ENCODE measurements around the gene PRKCQ. TPM values are rescaled to one million over a fixed set of nuclear protein-coding genes. Genes with fewer than 3 reads are reported as not detected.

The PRKCQ gene
- total RNA-seq, 1 donor from 2014 or later = 0.15 TPM

DNA sequence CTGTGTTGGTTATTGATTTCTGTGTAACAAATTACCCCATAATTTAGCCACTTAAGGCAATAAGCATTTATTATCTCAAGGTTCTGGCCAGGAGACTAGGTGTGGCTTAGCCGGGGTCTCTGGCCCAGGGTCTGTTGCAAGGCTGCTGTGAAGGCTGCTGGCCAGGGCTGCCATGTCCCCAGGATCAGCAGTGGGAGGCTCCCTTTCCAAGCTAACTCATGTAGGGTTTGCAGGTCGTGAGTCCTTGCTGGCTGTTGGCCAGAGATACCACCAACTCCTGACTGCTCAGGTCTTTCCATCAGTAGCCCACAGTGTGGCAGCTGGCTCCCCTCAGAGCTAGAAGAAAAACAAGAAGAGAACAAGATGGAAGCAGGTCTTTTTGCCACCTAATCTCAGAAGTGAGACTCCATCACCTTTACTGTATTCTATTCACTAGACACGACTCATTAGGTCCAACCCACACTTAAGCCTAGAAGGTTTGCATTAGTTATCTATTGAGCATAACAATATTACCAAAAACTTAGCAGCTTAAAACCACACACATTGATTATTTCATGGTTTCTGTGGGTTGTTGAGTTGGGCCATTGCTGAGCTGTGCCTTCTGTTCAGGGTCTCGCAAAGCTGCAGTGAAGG is 191.7 kb downstream of the PRKCQ start:
- H3K27ac Mint-ChIP-seq (ENCODE audit: unreplicated experiment) = no peak overlapping the region
- peaks cover 5% of the 10 kb centered on the region for H3K36me3 Mint-ChIP-seq (ENCODE audit: low read depth)
- H3K4me3 Mint-ChIP-seq (ENCODE audit: unreplicated experiment) = no peak overlapping the region
- no peak for TF ChIP-seq CTCF (IDR thresholded peaks at IDR 0.05)
- no peaks in the 10 kb centered on the region for H3K27me3 Mint-ChIP-seq (ENCODE audit: low read depth)
- peaks cover 6% of the 10 kb centered on the region for H3K4me1 Mint-ChIP-seq (ENCODE audit: low read depth)
- peaks cover 19% of the 10 kb centered on the region for H3K9me3 Mint-ChIP-seq (ENCODE audit: low read depth)
- no peak for DNase-seq (ENCODE audit: low spot score)

DNA sequence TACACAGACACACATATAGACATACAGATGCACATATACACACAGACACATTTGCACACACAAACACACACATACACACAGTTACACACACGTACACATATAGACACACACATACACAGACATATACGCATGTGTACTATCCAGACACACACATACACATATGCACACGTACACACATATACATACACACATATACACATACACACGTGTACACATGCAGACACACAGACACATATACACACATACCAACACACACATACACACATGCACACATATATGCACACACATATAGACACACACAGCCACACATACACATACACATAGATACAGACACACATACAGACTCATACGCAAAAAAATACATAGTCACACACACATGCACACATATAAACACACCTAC is 193.1 kb downstream of the PRKCQ start:
- no peak for TF ChIP-seq CTCF (IDR thresholded peaks at IDR 0.05)

GRCh38 chr10:6386346-6386745 is 193.7 kb downstream of the PRKCQ start:
- no peak overlapping the region for H3K27ac Mint-ChIP-seq (ENCODE audit: unreplicated experiment)
- TF ChIP-seq CTCF (IDR thresholded peaks at IDR 0.05) = no peak
- no peak for DNase-seq (ENCODE audit: low spot score)
- H3K27me3 Mint-ChIP-seq (ENCODE audit: low read depth) = no peaks in the 10 kb centered on the region
- H3K36me3 Mint-ChIP-seq (ENCODE audit: low read depth) = peaks cover 5% of the 10 kb centered on the region
- H3K4me3 Mint-ChIP-seq (ENCODE audit: unreplicated experiment) = no peak overlapping the region
- peaks cover 26% of the 10 kb centered on the region for H3K4me1 Mint-ChIP-seq (ENCODE audit: low read depth)
- peaks cover 19% of the 10 kb centered on the region for H3K9me3 Mint-ChIP-seq (ENCODE audit: low read depth)

More for the DNA sequence above, 193.1 kb downstream of the PRKCQ start:
- DNase-seq (ENCODE audit: low spot score) = no peak
- peaks cover 19% of the 10 kb centered on the region for H3K9me3 Mint-ChIP-seq (ENCODE audit: low read depth)
- H3K36me3 Mint-ChIP-seq (ENCODE audit: low read depth) = peaks cover 5% of the 10 kb centered on the region
- no peaks in the 10 kb centered on the region for H3K27me3 Mint-ChIP-seq (ENCODE audit: low read depth)
- H3K4me3 Mint-ChIP-seq (ENCODE audit: unreplicated experiment) = no peak overlapping the region
- no peak overlapping the region for H3K27ac Mint-ChIP-seq (ENCODE audit: unreplicated experiment)
- H3K4me1 Mint-ChIP-seq (ENCODE audit: low read depth) = peaks cover 20% of the 10 kb centered on the region

DNA sequence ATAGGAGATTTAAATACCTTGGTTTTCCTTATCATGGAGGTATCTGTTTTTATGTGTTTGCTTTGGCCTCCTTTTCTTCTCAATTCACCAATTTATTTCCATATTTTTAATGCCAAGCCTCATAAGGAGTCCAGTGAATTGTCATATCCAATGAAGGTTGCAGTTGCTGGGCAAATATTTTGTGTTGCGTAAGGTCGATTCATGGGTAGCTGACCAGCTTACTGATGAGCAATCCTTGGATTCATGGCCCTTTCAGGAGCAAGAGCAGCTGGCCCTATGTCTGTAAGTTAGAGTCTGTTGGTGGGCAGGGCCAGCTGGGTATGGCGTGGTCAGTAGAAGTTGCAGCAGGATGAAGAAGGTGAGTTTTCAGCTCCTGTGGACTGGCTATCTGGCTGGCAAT is 194.4 kb downstream of the PRKCQ start:
- Mint-ChIP-seq H3K4me1 (ENCODE audit: low read depth) (peaks cover 29% of the 10 kb centered on the region), H3K27me3 (ENCODE audit: low read depth) (no peaks in the 10 kb centered on the region), H3K4me3 (ENCODE audit: unreplicated experiment) (no peak overlapping the region), H3K36me3 (ENCODE audit: low read depth) (peaks cover 5% of the 10 kb centered on the region), H3K27ac (ENCODE audit: unreplicated experiment) (no peak overlapping the region), H3K9me3 (ENCODE audit: low read depth) (peaks cover 19% of the 10 kb centered on the region)
- TF ChIP-seq CTCF (IDR thresholded peaks at IDR 0.05) = no peak
- no peak for DNase-seq (ENCODE audit: low spot score)

DNA sequence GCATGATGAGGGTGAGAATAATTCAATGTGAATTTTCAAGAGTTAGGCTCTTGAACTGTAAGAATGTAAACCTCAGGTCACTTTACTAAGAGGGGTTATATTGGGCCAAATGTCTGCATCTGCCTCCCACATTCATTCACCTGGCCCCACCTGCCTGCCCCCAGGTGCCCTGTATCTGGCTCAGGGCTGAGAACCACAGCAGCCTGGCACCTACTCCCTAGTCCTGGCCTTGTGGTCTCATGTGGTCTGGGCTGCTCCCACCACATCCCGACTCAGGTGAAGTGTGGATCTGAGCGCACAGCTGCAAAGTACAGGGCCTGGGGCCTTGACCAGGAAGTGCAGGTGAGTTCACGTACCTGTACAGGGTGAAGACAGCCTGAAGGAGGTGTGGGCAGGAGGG is 195.2 kb downstream of the PRKCQ start:
- Mint-ChIP-seq H3K36me3 (ENCODE audit: low read depth) (peaks cover 3% of the 10 kb centered on the region), H3K9me3 (ENCODE audit: low read depth) (peaks cover 15% of the 10 kb centered on the region), H3K27me3 (ENCODE audit: low read depth) (no peaks in the 10 kb centered on the region), H3K27ac (ENCODE audit: unreplicated experiment) (no peak overlapping the region), H3K4me3 (ENCODE audit: unreplicated experiment) (no peak overlapping the region), H3K4me1 (ENCODE audit: low read depth) (peaks cover 29% of the 10 kb centered on the region)
- no peak for DNase-seq (ENCODE audit: low spot score)
- no peak for TF ChIP-seq CTCF (IDR thresholded peaks at IDR 0.05)

Measured in chondrocyte (in vitro differentiated cells).